ENCODE results near the gene VWA8.

VWA8 gene

GRCh38 chr13:41710771-41711170 is 250.1 kb downstream of the VWA8 start:
- H3K9me3 ChIP-seq (ENCODE audit: severe bottlenecking) = no peaks in the 10 kb centered on the region
- H3K4me1 ChIP-seq (ENCODE audit: insufficient read depth, poor library complexity, severe bottlenecking) = no peaks in the 10 kb centered on the region
- ATAC-seq (ENCODE audit: low read depth) (no peak), DNase-seq (ENCODE audit: low spot score) (no peak)
- no peak for TF ChIP-seq CTCF (IDR thresholded peaks at IDR 0.05; ENCODE audit: poor library complexity, severe bottlenecking)
- H3K27ac ChIP-seq (ENCODE audit: poor library complexity, severe bottlenecking) = no peak overlapping the region
- H3K27me3 ChIP-seq (ENCODE audit: insufficient read depth, poor library complexity, severe bottlenecking) = no peaks in the 10 kb centered on the region
- H3K36me3 ChIP-seq (ENCODE audit: low read depth) = no peaks in the 10 kb centered on the region; the same call in 1 of the 2 replicates
- H3K4me3 ChIP-seq (ENCODE audit: severe bottlenecking) = no peak overlapping the region

GRCh38 chr13:41709511-41709910 is 251.4 kb downstream of the VWA8 start:
- Histone ChIP-seq H3K27me3 (ENCODE audit: insufficient read depth, poor library complexity, severe bottlenecking) (no peaks in the 10 kb centered on the region), H3K4me1 (ENCODE audit: insufficient read depth, poor library complexity, severe bottlenecking) (no peaks in the 10 kb centered on the region), H3K27ac (ENCODE audit: poor library complexity, severe bottlenecking) (no peak overlapping the region), H3K36me3 (ENCODE audit: low read depth) (no peaks in the 10 kb centered on the region; the same call in 1 of the 2 replicates), H3K4me3 (ENCODE audit: severe bottlenecking) (no peak overlapping the region), H3K9me3 (ENCODE audit: severe bottlenecking) (no peaks in the 10 kb centered on the region)
- TF ChIP-seq CTCF (IDR thresholded peaks at IDR 0.05; ENCODE audit: poor library complexity, severe bottlenecking) = no peak
- no peak for DNase-seq (ENCODE audit: low spot score)
- ATAC-seq (ENCODE audit: low read depth) = no peak

GRCh38 chr13:41708713-41709112 is 252.2 kb downstream of the VWA8 start:
- no peak for ATAC-seq (ENCODE audit: low read depth)
- Histone ChIP-seq H3K9me3 (ENCODE audit: severe bottlenecking) (no peaks in the 10 kb centered on the region), H3K36me3 (ENCODE audit: low read depth) (no peaks in the 10 kb centered on the region), H3K27ac (ENCODE audit: poor library complexity, severe bottlenecking) (no peak overlapping the region), H3K4me1 (ENCODE audit: insufficient read depth, poor library complexity, severe bottlenecking) (no peaks in the 10 kb centered on the region), H3K27me3 (ENCODE audit: insufficient read depth, poor library complexity, severe bottlenecking) (no peaks in the 10 kb centered on the region), H3K4me3 (ENCODE audit: severe bottlenecking) (no peak overlapping the region)
- TF ChIP-seq CTCF (IDR thresholded peaks at IDR 0.05; ENCODE audit: poor library complexity, severe bottlenecking) = no peak
- no peak for DNase-seq (ENCODE audit: low spot score)

- ATAC-seq (ENCODE audit: low read depth) = no peak
- Histone ChIP-seq H3K4me3 (ENCODE audit: severe bottlenecking) (no peak overlapping the region), H3K36me3 (ENCODE audit: low read depth) (no peaks in the 10 kb centered on the region), H3K4me1 (ENCODE audit: insufficient read depth, poor library complexity, severe bottlenecking) (no peaks in the 10 kb centered on the region), H3K27me3 (ENCODE audit: insufficient read depth, poor library complexity, severe bottlenecking) (no peaks in the 10 kb centered on the region), H3K27ac (ENCODE audit: poor library complexity, severe bottlenecking) (no peak overlapping the region), H3K9me3 (ENCODE audit: severe bottlenecking) (no peaks in the 10 kb centered on the region)
- DNase-seq (ENCODE audit: low spot score) = no peak
- TF ChIP-seq CTCF (IDR thresholded peaks at IDR 0.05; ENCODE audit: poor library complexity, severe bottlenecking) = no peak
Measured at GRCh38 chr13:41707194-41707821, 253.6 kb downstream of the VWA8 start.

GRCh38 chr13:41706152-41706551 is 254.8 kb downstream of the VWA8 start:
- Histone ChIP-seq H3K4me3 (ENCODE audit: severe bottlenecking) (no peak overlapping the region), H3K4me1 (ENCODE audit: insufficient read depth, poor library complexity, severe bottlenecking) (peaks cover 6% of the 10 kb centered on the region), H3K27me3 (ENCODE audit: insufficient read depth, poor library complexity, severe bottlenecking) (no peaks in the 10 kb centered on the region), H3K9me3 (ENCODE audit: severe bottlenecking) (no peaks in the 10 kb centered on the region), H3K27ac (ENCODE audit: poor library complexity, severe bottlenecking) (no peak overlapping the region), H3K36me3 (ENCODE audit: low read depth) (no peaks in the 10 kb centered on the region)
- no peak for ATAC-seq (ENCODE audit: low read depth)
- no peak for DNase-seq (ENCODE audit: low spot score)
- no peak for TF ChIP-seq CTCF (IDR thresholded peaks at IDR 0.05; ENCODE audit: poor library complexity, severe bottlenecking)
